ENCODE measurements around the gene ZNF700.

DNA sequence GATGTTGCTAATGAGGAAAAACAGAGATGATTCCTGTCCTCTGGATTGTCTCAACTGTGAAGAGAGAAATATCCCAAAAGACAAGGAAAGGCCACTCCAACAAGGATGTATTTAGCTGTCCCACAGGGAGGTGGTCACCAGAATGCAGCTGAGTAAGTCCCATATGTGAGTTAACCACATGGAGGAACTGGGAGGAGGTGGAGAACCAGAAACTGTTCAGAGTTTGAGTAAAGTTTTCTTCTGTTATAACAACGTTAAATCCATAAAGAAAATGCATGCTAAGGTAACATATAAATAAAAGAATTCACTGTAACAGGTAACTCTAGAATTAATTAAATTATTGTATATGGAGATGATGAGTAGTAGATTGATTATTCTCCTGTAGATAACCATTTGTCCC lies 45.3 kb downstream of the ZNF700 start:
- TF ChIP-seq, protein P1, sequence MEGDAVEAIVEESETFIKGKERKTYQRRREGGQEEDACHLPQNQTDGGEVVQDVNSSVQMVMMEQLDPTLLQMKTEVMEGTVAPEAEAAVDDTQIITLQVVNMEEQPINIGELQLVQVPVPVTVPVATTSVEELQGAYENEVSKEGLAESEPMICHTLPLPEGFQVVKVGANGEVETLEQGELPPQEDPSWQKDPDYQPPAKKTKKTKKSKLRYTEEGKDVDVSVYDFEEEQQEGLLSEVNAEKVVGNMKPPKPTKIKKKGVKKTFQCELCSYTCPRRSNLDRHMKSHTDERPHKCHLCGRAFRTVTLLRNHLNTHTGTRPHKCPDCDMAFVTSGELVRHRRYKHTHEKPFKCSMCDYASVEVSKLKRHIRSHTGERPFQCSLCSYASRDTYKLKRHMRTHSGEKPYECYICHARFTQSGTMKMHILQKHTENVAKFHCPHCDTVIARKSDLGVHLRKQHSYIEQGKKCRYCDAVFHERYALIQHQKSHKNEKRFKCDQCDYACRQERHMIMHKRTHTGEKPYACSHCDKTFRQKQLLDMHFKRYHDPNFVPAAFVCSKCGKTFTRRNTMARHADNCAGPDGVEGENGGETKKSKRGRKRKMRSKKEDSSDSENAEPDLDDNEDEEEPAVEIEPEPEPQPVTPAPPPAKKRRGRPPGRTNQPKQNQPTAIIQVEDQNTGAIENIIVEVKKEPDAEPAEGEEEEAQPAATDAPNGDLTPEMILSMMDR (tag by site-specific recombination; IDR thresholded peaks at IDR 0.05) = no peak
- TF ChIP-seq, protein P2, sequence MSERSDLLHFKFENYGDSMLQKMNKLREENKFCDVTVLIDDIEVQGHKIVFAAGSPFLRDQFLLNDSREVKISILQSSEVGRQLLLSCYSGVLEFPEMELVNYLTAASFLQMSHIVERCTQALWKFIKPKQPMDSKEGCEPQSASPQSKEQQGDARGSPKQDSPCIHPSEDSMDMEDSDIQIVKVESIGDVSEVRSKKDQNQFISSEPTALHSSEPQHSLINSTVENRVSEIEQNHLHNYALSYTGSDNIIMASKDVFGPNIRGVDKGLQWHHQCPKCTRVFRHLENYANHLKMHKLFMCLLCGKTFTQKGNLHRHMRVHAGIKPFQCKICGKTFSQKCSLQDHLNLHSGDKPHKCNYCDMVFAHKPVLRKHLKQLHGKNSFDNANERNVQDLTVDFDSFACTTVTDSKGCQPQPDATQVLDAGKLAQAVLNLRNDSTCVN (tag by site-specific recombination; optimal IDR thresholded peaks at IDR 0.05) = no peak
- TF ChIP-seq ZNF274 (IDR thresholded peaks at IDR 0.05; ENCODE audit: low read length) (no peak), ZNF274 (tag by site-specific recombination; IDR thresholded peaks at IDR 0.05; ENCODE audit: borderline replicate concordance) (no peak), ZNF302 (tag by site-specific recombination; IDR thresholded peaks at IDR 0.05; ENCODE audit: low read depth) (no peak), ZBTB17 (tag by site-specific recombination; IDR thresholded peaks at IDR 0.05) (no peak), ZNF140 (tag by site-specific recombination; IDR thresholded peaks at IDR 0.05) (no peak), ZNF561 (tag by site-specific recombination; IDR thresholded peaks at IDR 0.05; ENCODE audit: borderline replicate concordance) (no peak), ZBTB8A (tag by site-specific recombination; IDR thresholded peaks at IDR 0.05) (no peak)
